Measurements from ENCODE around the gene CROT.

The CROT gene

GRCh38 chr7:87414794-87415188 is 69.3 kb downstream of the CROT start:
- no peak for DNase-seq (ENCODE audit: low read depth)

- peak; percentile 73 for DNase-seq (ENCODE audit: low read depth)
These were observed 71.5 kb downstream of the CROT start for GRCh38 chr7:87416682-87417587.

- no peak for DNase-seq (ENCODE audit: low read depth)
These were observed 74.7 kb downstream of the CROT start for GRCh38 chr7:87420173-87420572.

- no peak for DNase-seq (ENCODE audit: low read depth)
These were observed 78.6 kb downstream of the CROT start for GRCh38 chr7:87424075-87424474.

- no peak for DNase-seq (ENCODE audit: low read depth)
These were observed 80.7 kb downstream of the CROT start for GRCh38 chr7:87426160-87426559.

- no peak for DNase-seq (ENCODE audit: low read depth)
These were observed 81.8 kb downstream of the CROT start for GRCh38 chr7:87427288-87427687.

- DNase-seq (ENCODE audit: low read depth) = no peak
These were observed 87.1 kb downstream of the CROT start for GRCh38 chr7:87432536-87432935.

- DNase-seq (ENCODE audit: low read depth) = peak; percentile 15
These were observed 90.1 kb downstream of the CROT start for GRCh38 chr7:87435546-87435945.

GRCh38 chr7:87445897-87446296 is 100.4 kb downstream of the CROT start:
- DNase-seq (ENCODE audit: low read depth) = no peak

GRCh38 chr7:87447116-87447635 is 101.7 kb downstream of the CROT start:
- peak; percentile 54 for DNase-seq (ENCODE audit: low read depth)

GRCh38 chr7:87448388-87448787 is 102.9 kb downstream of the CROT start:
- DNase-seq (ENCODE audit: low read depth) = no peak
